ENCODE measurements around the gene HYAL1.
A peak's percentile ranks its signal among the peaks of the same experiment; 100 is the strongest.
"Not testable (repeated sequence)": the region's sequence is repeated elsewhere in the genome, so short reads cannot be mapped to it uniquely, and the experiment has no call there.

HYAL1 gene

GRCh38 chr3:50292159-50293078, 11.0 kb downstream of the HYAL1 start, which contains the start of gene IFRD2:
TSS of gene IFRD2 (minus strand) at chr3:50292429. CDS start at chr3:50292274, 155 bp downstream.
- ATAC-seq = peak; percentile 97 to 99

GRCh38 chr3:50290161-50290641, 13.2 kb downstream of the HYAL1 start:
- no peak for ATAC-seq

- no peak for ATAC-seq
Measured at GRCh38 chr3:50289130-50289529, 14.2 kb downstream of the HYAL1 start.

- no peak for ATAC-seq
Measured at GRCh38 chr3:50288387-50289007, 14.9 kb downstream of the HYAL1 start.

GRCh38 chr3:50287262-50287661, 16.1 kb downstream of the HYAL1 start:
- no peak for ATAC-seq

GRCh38 chr3:50286322-50287227, 16.8 kb downstream of the HYAL1 start:
- ATAC-seq = no peak

- ATAC-seq = not testable (repeated sequence)
Measured at GRCh38 chr3:50284121-50284520, 19.3 kb downstream of the HYAL1 start.

- ATAC-seq = no peak
Measured at GRCh38 chr3:50279255-50280016, 23.9 kb downstream of the HYAL1 start.

GRCh38 chr3:50278880-50279224, 24.5 kb downstream of the HYAL1 start, which contains the start of gene LSMEM2:
TSS of gene LSMEM2 (plus strand) at chr3:50279087. CDS start at chr3:50279114, 27 bp downstream.
- ATAC-seq = peak in 1 of 2 donors; percentile 7

GRCh38 chr3:50278123-50278879, 25.1 kb downstream of the HYAL1 start:
- peak in 1 of 2 donors; percentile 19 for ATAC-seq

GRCh38 chr3:50276762-50277101, 26.6 kb downstream of the HYAL1 start:
- no peak for ATAC-seq

- no peak for ATAC-seq
Measured at GRCh38 chr3:50275996-50276761, 27.2 kb downstream of the HYAL1 start.

GRCh38 chr3:50275141-50275995, 28.0 kb downstream of the HYAL1 start:
- ATAC-seq = no peak

- ATAC-seq = peak in 1 of 2 donors; percentile 22
Measured at GRCh38 chr3:50274371-50275104, 28.8 kb downstream of the HYAL1 start.

GRCh38 chr3:50273689-50274065, 29.7 kb downstream of the HYAL1 start:
- ATAC-seq = no peak

GRCh38 chr3:50272911-50273688, 30.3 kb downstream of the HYAL1 start:
- ATAC-seq = peak; percentile 94 to 96

- ATAC-seq = not testable (repeated sequence)
Measured at GRCh38 chr3:50272538-50272910, 30.9 kb downstream of the HYAL1 start.
